ENCODE data around the gene AZU1. TPM values are rescaled to one million over a fixed set of nuclear protein-coding genes. Genes with fewer than 3 reads are reported as not detected.

Gene AZU1
- under 1 TPM in 1 of 5 donors, not detected in 4; 0.55 TPM for total RNA-seq
- 1 to 10 TPM in 1 of 3 donors, under 1 TPM in 2; 0.53 to 1.5 (median 1.00) TPM for polyA plus RNA-seq
- long read RNA-seq, donor 1, result 0 reads
- long read RNA-seq, donor 2, partial matches to known transcripts, result 0 of 2 reads
- long read RNA-seq, donor 2, other reads (novel, unspliced or antisense), result 0 of 2 reads
- long read RNA-seq, donor 3, result 0 reads
- long read RNA-seq, donor 4, result 0 reads
- long read RNA-seq, donor 5, result 0 reads
- long read RNA-seq, donor 6, result 0 reads
- long read RNA-seq, donor 7, partial matches to known transcripts, result 0 of 1 reads
- long read RNA-seq, donor 7, other reads (novel, unspliced or antisense), result 0 of 1 reads
- long read RNA-seq, donor 8, result 0 reads
- long read RNA-seq, donor 9, result 0 reads
- long read RNA-seq, donor 10, result 0 reads

- Histone ChIP-seq H3K36me3 (no peaks in the 10 kb centered on the region), H3K9me3 (no peaks in the 10 kb centered on the region), H3K27ac (no peak within 1 kb of the TSS), H3K4me3 (no peak within 1 kb of the TSS), H3K27me3 (peaks cover under 1 to 91% (median 48%) of the 10 kb centered on the region in 3 donors), H3K4me1 (peaks cover 0 to 21% (median 4%) of the 10 kb centered on the region in 4 donors)
- intact Hi-C loops (cut with DNase I; ENCODE audit: low total_unique reads), result no loop called here
- DNase-seq, result peak in 1 of 2 donors; percentile 62
- 50 to 79% (median 53%) methylated on average over 17 to 33 of the region's 33 CpGs for WGBS, 5 donors
- TF ChIP-seq CTCF (IDR thresholded peaks at IDR 0.05) (no peak), POLR2AphosphoS5 (IDR thresholded peaks at IDR 0.05) (no peak), EP300 (IDR thresholded peaks at IDR 0.05) (no peak)
Observed at GRCh38 chr19:827710-828321, at the start of gene AZU1. TSS of gene AZU1 (plus strand) at chr19:827837. CDS start at chr19:827847, 10 bp downstream.

- H3K27ac ChIP-seq, result peak overlapping the region in 4 of 5 donors; percentile 14 to 64 (median 56)
- H3K27me3 ChIP-seq, result peaks cover 0 to 25% (median 0%) of the 10 kb centered on the region in 3 donors
- H3K4me3 ChIP-seq, result no peak overlapping the region
- no peak for TF ChIP-seq CTCF (IDR thresholded peaks at IDR 0.05)
- peak in 1 of 3 donors; percentile 35 for TF ChIP-seq POLR2AphosphoS5 (IDR thresholded peaks at IDR 0.05)
- peaks cover 17 to 26% (median 19%) of the 10 kb centered on the region in 4 donors for H3K4me1 ChIP-seq
- intact Hi-C loops (cut with DNase I; ENCODE audit: low total_unique reads), result no loop called here
- DNase-seq, result peak in 1 of 2 donors; percentile 63
- 49 to 72% (median 61%) methylated on average over 36 of the region's 36 CpGs for WGBS, 5 donors
- no peaks in the 10 kb centered on the region for H3K36me3 ChIP-seq
- H3K9me3 ChIP-seq, result no peaks in the 10 kb centered on the region
Observed at GRCh38 chr19:778910-779653, 48.6 kb upstream of the AZU1 start.

- no peak for TF ChIP-seq CTCF (IDR thresholded peaks at IDR 0.05)
- TF ChIP-seq POLR2AphosphoS5 (IDR thresholded peaks at IDR 0.05), result no peak
- no peak for TF ChIP-seq EP300 (IDR thresholded peaks at IDR 0.05)
- no peak for TF ChIP-seq POLR2A (IDR thresholded peaks at IDR 0.05)
- no peak overlapping the region for H3K4me3 ChIP-seq
- H3K4me1 ChIP-seq, result peaks cover 17 to 33% (median 22%) of the 10 kb centered on the region in 4 donors
- DNase-seq, result no peak
- H3K36me3 ChIP-seq, result no peaks in the 10 kb centered on the region
- no peak overlapping the region for H3K27ac ChIP-seq
- intact Hi-C loops (cut with DNase I; ENCODE audit: low total_unique reads), result no loop called here
- 76 to 89% (median 85%) methylated on average over 12 to 15 of the region's 15 CpGs for WGBS, 5 donors
- no peaks in the 10 kb centered on the region for H3K9me3 ChIP-seq
- H3K27me3 ChIP-seq, result peaks cover 0 to 25% (median 0%) of the 10 kb centered on the region in 3 donors
Observed at GRCh38 chr19:780935-781334, 46.7 kb upstream of the AZU1 start.

- peak overlapping the region; percentile 55 to 77 (median 73) for H3K27ac ChIP-seq
- H3K36me3 ChIP-seq, result no peaks in the 10 kb centered on the region
- WGBS, 5 donors, result 89 to 95% (median 92%) methylated on average over 18 to 19 of the region's 19 CpGs
- H3K4me3 ChIP-seq, result no peak overlapping the region
- H3K27me3 ChIP-seq, result peaks cover 0 to 25% (median 0%) of the 10 kb centered on the region in 3 donors
- H3K9me3 ChIP-seq, result no peaks in the 10 kb centered on the region
- no peak for TF ChIP-seq EP300 (IDR thresholded peaks at IDR 0.05)
- no peak for TF ChIP-seq CTCF (IDR thresholded peaks at IDR 0.05)
- H3K4me1 ChIP-seq, result peaks cover 17 to 33% (median 22%) of the 10 kb centered on the region in 4 donors
- intact Hi-C loops (cut with DNase I; ENCODE audit: low total_unique reads), result no loop called here
- no peak for DNase-seq
Observed at GRCh38 chr19:781800-782184, 45.8 kb upstream of the AZU1 start.

All from stomach (tissue), 19 donors.